Loucy (cell line): ENCODE results near the gene RAD9A.

Experiments used
- H2AFZ ChIP-seq: fragments of 200-600 bp; sonication (generic); 2 replicates; pipeline ENCODE4 v1.6.0; 2016; ENCODE audit warnings: antibody characterized with exemption, mild to moderate bottlenecking, low read length, moderate library complexity
- H3F3A ChIP-seq: fragments of 200-600 bp; 2 replicates; pipeline ENCODE4 v1.6.0; 2016; ENCODE audit warnings: antibody characterized with exemption, low read depth, mild to moderate bottlenecking
- H3K27me3 ChIP-seq: fragments of 200-600 bp; sonication (generic); 2 replicates; pipeline ENCODE4 v1.6.1; 2014; ENCODE audit warnings: low read length, mild to moderate bottlenecking; ENCODE audit not compliant: insufficient read depth, poor library complexity, severe bottlenecking
- H3K36me3 ChIP-seq: fragments of 200-600 bp; sonication (generic); 2 replicates; pipeline ENCODE4 v1.6.1; 2016; ENCODE audit warnings: low read length; ENCODE audit not compliant: insufficient read depth
- H3K4me1 ChIP-seq: fragments of 200-600 bp; sonication (generic); 2 replicates; pipeline ENCODE4 v1.5.1; 2014; ENCODE audit warnings: low read length, mild to moderate bottlenecking; ENCODE audit not compliant: insufficient read depth, poor library complexity, severe bottlenecking
- H3K4me2 ChIP-seq: fragments of 200-600 bp; sonication (generic); 2 replicates; pipeline ENCODE4 v1.6.0; 2014; ENCODE audit warnings: antibody characterized with exemption, low read length, low read depth, mild to moderate bottlenecking; ENCODE audit not compliant: poor library complexity, severe bottlenecking
- H3K4me3 ChIP-seq: fragments of 200-600 bp; sonication (generic); 2 replicates; pipeline ENCODE4 v1.5.1; 2014; ENCODE audit warnings: low read length, mild to moderate bottlenecking, mixed read lengths; ENCODE audit not compliant: poor library complexity, severe bottlenecking
- H3K79me2 ChIP-seq: fragments of 200-600 bp; sonication (generic); 2 replicates; pipeline ENCODE4 v1.6.1; 2014; ENCODE audit warnings: low read length; ENCODE audit not compliant: insufficient read depth
- H3K9ac ChIP-seq: fragments of 200-600 bp; sonication (generic); 2 replicates; pipeline ENCODE4 v1.6.0; 2014; ENCODE audit warnings: mild to moderate bottlenecking, low read depth, low read length, moderate library complexity; ENCODE audit not compliant: poor library complexity, severe bottlenecking
- H3K9me2 ChIP-seq: fragments of 200-600 bp; sonication (generic); replicated peaks from 2 replicates; pipeline ENCODE4 v1.6.1; 2016; ENCODE audit warnings: low read depth, low read length, mixed read lengths
- H3K9me3 ChIP-seq: fragments of 200-600 bp; sonication (generic); 2 replicates; pipeline ENCODE4 v1.6.1; 2014; ENCODE audit warnings: mild to moderate bottlenecking, antibody characterized with exemption, low read length, low read depth; ENCODE audit not compliant: insufficient read depth
- H4K20me1 ChIP-seq: fragments of 200-600 bp; sonication (generic); 2 replicates; pipeline ENCODE4 v1.6.0; 2014; ENCODE audit warnings: antibody characterized with exemption, low read length, mild to moderate bottlenecking; ENCODE audit not compliant: insufficient read depth, poor library complexity, severe bottlenecking
- CTCF ChIP-seq: fragments of 200-600 bp; sonication (generic); conservative IDR thresholded peaks from 2 replicates; pipeline ENCODE4 v1.5.1; 2014; ENCODE audit warnings: mild to moderate bottlenecking, antibody characterized with exemption, low read length
- EZH2phosphoT487 ChIP-seq: fragments of 200-600 bp; IDR thresholded peaks from 2 replicates; pipeline ENCODE4 v1.6.1; 2018; ENCODE audit warnings: antibody characterized with exemption, mild to moderate bottlenecking, moderate library complexity, borderline replicate concordance

RAD9A gene

GRCh38 chr11:67407688-67408163 is 15.9 kb downstream of the RAD9A start:
- H3K27me3 ChIP-seq = no peaks in the 10 kb centered on the region
- TF ChIP-seq EZH2phosphoT487 = no peak
- TF ChIP-seq CTCF = no peak
- H3K9me3 ChIP-seq = no peaks in the 10 kb centered on the region
- H3K4me1 ChIP-seq = peaks cover 77% of the 10 kb centered on the region
- peak overlapping the region; percentile 89 for H3K4me3 ChIP-seq
- peak overlapping the region; percentile 98 for H3K4me2 ChIP-seq
- no peaks in the 10 kb centered on the region for H3K9me2 ChIP-seq
- no peak overlapping the region for H2AFZ ChIP-seq
- peak overlapping the region; percentile 99 for H3K9ac ChIP-seq
- peaks cover 26% of the 10 kb centered on the region for H3F3A ChIP-seq
- peaks cover 7% of the 10 kb centered on the region for H4K20me1 ChIP-seq
- no peaks in the 10 kb centered on the region for H3K36me3 ChIP-seq
- H3K79me2 ChIP-seq = peaks cover 68% of the 10 kb centered on the region

GRCh38 chr11:67408437-67409200 is 16.8 kb downstream of the RAD9A start:
- TF ChIP-seq EZH2phosphoT487 (no peak), CTCF (no peak)
- H3K79me2 ChIP-seq = peaks cover 59% of the 10 kb centered on the region
- H3K4me3 ChIP-seq = peak overlapping the region; percentile 89
- H4K20me1 ChIP-seq = peaks cover 7% of the 10 kb centered on the region
- H3K9me2 ChIP-seq = no peaks in the 10 kb centered on the region
- H3K36me3 ChIP-seq = no peaks in the 10 kb centered on the region
- H3K9me3 ChIP-seq = no peaks in the 10 kb centered on the region
- H3K4me1 ChIP-seq = peaks cover 77% of the 10 kb centered on the region
- H3K4me2 ChIP-seq = peak overlapping the region; percentile 98
- peak overlapping the region; percentile 99 for H3K9ac ChIP-seq
- peaks cover 26% of the 10 kb centered on the region for H3F3A ChIP-seq
- H2AFZ ChIP-seq = no peak overlapping the region
- H3K27me3 ChIP-seq = no peaks in the 10 kb centered on the region

- no peaks in the 10 kb centered on the region for H3K36me3 ChIP-seq
- TF ChIP-seq EZH2phosphoT487 = no peak
- TF ChIP-seq CTCF = no peak
- peak overlapping the region; percentile 98 for H3K4me2 ChIP-seq
- no peaks in the 10 kb centered on the region for H3K27me3 ChIP-seq
- peaks cover 77% of the 10 kb centered on the region for H3K4me1 ChIP-seq
- no peaks in the 10 kb centered on the region for H3K9me3 ChIP-seq
- peaks cover 52% of the 10 kb centered on the region for H3K79me2 ChIP-seq
- H3K9me2 ChIP-seq = no peaks in the 10 kb centered on the region
- H3F3A ChIP-seq = peaks cover 26% of the 10 kb centered on the region
- peak overlapping the region; percentile 89 for H3K4me3 ChIP-seq
- no peak overlapping the region for H2AFZ ChIP-seq
- H3K9ac ChIP-seq = peak overlapping the region; percentile 99
- H4K20me1 ChIP-seq = peaks cover 7% of the 10 kb centered on the region
Observed at GRCh38 chr11:67409261-67409666, 17.5 kb downstream of the RAD9A start.
